ENCODE results near the gene TAS1R1.

DNA sequence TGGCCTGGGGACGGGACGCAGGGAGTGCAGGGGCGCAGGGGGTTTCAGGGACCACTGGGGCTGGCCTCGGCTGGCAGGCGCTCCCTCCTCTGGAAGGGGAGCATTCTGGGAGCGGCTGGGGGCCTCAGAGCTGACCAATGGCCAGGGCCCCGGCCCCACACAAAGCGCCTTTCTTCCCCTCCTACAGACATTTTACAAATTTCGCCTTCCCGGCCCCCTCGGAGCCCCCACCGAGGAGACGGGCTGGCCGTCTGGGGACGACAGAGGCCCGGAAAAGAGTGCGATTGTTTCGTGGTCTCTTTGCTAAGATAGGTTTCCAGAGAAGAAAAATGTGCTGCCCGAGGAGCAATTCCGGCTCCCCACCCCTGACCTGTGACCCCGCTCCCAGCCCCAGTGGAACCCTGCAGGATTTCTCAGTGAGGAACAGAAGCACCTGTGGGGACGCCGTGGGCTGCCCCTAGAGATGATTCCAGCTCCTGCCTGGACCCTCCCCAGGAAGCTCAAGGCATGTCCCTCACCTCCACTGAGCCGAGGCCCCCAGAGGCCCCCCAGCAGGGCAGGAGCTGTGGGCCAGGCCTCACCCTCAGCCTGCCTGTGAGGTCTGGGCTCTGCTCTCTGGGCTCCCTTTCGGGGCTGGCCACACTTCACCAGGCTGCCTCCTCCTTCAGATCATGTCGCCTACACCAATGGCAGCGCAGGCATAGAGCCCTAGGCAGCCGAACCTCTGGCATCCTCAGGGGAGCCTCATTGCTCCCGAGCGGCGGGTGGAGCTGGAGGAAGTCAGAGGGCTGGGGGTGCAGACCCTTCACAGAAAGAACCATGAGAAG, 48.7 kb upstream of the TAS1R1 start:
- TF ChIP-seq EZH2 (IDR thresholded peaks at IDR 0.05; ENCODE audit: borderline replicate concordance, low read depth, low read length, severe bottlenecking) (no peak), CTCF (IDR thresholded peaks at IDR 0.05; ENCODE audit: borderline replicate concordance, extremely low read depth, low read length, poor library complexity, severe bottlenecking) (no peak)

All from DND-41 (cell line).